Renal cortex interstitium (tissue), 11 donors: ENCODE measurements around the gene SLC27A1. TPM values are rescaled to one million over a fixed set of nuclear protein-coding genes. Genes with fewer than 3 reads are reported as not detected.
"Not testable (repeated sequence)": the region's sequence is repeated elsewhere in the genome, so short reads cannot be mapped to it uniquely, and the experiment has no call there.

Experiments
- DNase-seq, 11 donors: peaks; one replicate each; pipeline ENCODE4 v3.0.0-alpha.2; 2013; ENCODE audit warnings: low read depth in 9 of 11, low spot score in 4 of 11; ENCODE audit errors: extremely low read depth in 1 of 11
- polyA plus RNA-seq, 3 donors: library from polyadenylated mRNA; unstranded; fragments of 120-200 nt; gene quantifications; one replicate each; pipeline ENCODE4 v1.2.1, GENCODE V29; 2013; ENCODE audit not compliant: insufficient read length in 3 of 3

SLC27A1 gene
- polyA plus RNA-seq, 3 donors: 12.0 to 22.2 (median 14.9) TPM

GRCh38 chr19:17549085-17549740 lies 78.9 kb downstream of the SLC27A1 start:
- DNase-seq: no peak

GRCh38 chr19:17550076-17550667 lies 79.8 kb downstream of the SLC27A1 start:
- DNase-seq: no peak

GRCh38 chr19:17552735-17553134 lies 82.4 kb downstream of the SLC27A1 start:
- not testable (repeated sequence) for DNase-seq

- DNase-seq: peak in 2 of 11 donors; percentile 36 to 48
Observed at GRCh38 chr19:17553256-17553655, 82.9 kb downstream of the SLC27A1 start.

GRCh38 chr19:17554968-17555479 lies 84.7 kb downstream of the SLC27A1 start:
- DNase-seq: no peak

- DNase-seq: peak; percentile 81 to 97 (median 94)
Observed at GRCh38 chr19:17555480-17555928, 85.2 kb downstream of the SLC27A1 start, which contains the start of gene COLGALT1. COLGALT1 (plus strand) TSS chr19:17555649; CDS start chr19:17555714, 65 bp downstream.

Other genes with a start within 250 kb of the SLC27A1 start
- gene OCEL1, start 244.3 kb upstream of the SLC27A1 start, polyA plus RNA-seq: 10 to 100 TPM; 17.5 to 21.2 (median 20.3) TPM
- 10 to 100 TPM; 31.5 to 59.9 (median 44.3) TPM for gene NR2F6, start 224.6 kb upstream of the SLC27A1 start, polyA plus RNA-seq
- gene USHBP1, start 205.8 kb upstream of the SLC27A1 start, polyA plus RNA-seq: 1 to 10 TPM; 4.2 to 7.1 (median 6.5) TPM
- 100 to 1,000 TPM in 2 of 3 donors, 10 to 100 TPM in 1; 97.0 to 111 (median 107) TPM for gene BABAM1, start 203.1 kb upstream of the SLC27A1 start, polyA plus RNA-seq
- 1 to 10 TPM in 2 of 3 donors, under 1 TPM in 1; 0.95 to 1.7 (median 1.0) TPM for gene ANKLE1, start 188.6 kb upstream of the SLC27A1 start, polyA plus RNA-seq
- gene ABHD8, start 167.1 kb upstream of the SLC27A1 start, polyA plus RNA-seq: 10 to 100 TPM in 2 of 3 donors, 1 to 10 TPM in 1; 6.2 to 12.2 (median 11.5) TPM
- 10 to 100 TPM; 45.9 to 65.6 (median 57.3) TPM for gene MRPL34, start 164.7 kb upstream of the SLC27A1 start, polyA plus RNA-seq
- gene DDA1, start 161.0 kb upstream of the SLC27A1 start, polyA plus RNA-seq: 10 to 100 TPM; 29.8 to 41.8 (median 40.2) TPM
- 10 to 100 TPM in 2 of 3 donors, 1 to 10 TPM in 1; 9.3 to 17.4 (median 13.9) TPM for gene ANO8, start 135.7 kb upstream of the SLC27A1 start, polyA plus RNA-seq
- gene GTPBP3, start 133.0 kb upstream of the SLC27A1 start, polyA plus RNA-seq: 10 to 100 TPM; 17.7 to 28.5 (median 20.1) TPM
- gene PLVAP, start 93.2 kb upstream of the SLC27A1 start, polyA plus RNA-seq: 100 to 1,000 TPM; 142 to 223 (median 176) TPM
- gene CCDC194, start 76.3 kb upstream of the SLC27A1 start, polyA plus RNA-seq: 1 to 10 TPM; 2.3 to 7.1 (median 2.9) TPM
- 100 to 1,000 TPM; 115 to 149 (median 127) TPM for gene BST2, start 64.9 kb upstream of the SLC27A1 start, polyA plus RNA-seq
- gene MVB12A, start 50.5 kb upstream of the SLC27A1 start, polyA plus RNA-seq: 10 to 100 TPM; 49.5 to 73.2 (median 70.9) TPM
- 1 to 10 TPM; 2.8 to 4.1 (median 3.3) TPM for gene TMEM221, start 21.9 kb upstream of the SLC27A1 start, polyA plus RNA-seq
- under 1 TPM in 2 of 3 donors, not detected in 1; 0.26 to 0.64 TPM for gene NXNL1, start 9.6 kb upstream of the SLC27A1 start, polyA plus RNA-seq
- gene PGLS, start 41.1 kb downstream of the SLC27A1 start, polyA plus RNA-seq: 10 to 100 TPM; 52.5 to 82.6 (median 73.5) TPM
- 10 to 100 TPM; 44.8 to 58.0 (median 52.9) TPM for gene COLGALT1, start 85.1 kb downstream of the SLC27A1 start, polyA plus RNA-seq
- under 1 TPM; 0.18 to 0.26 (median 0.19) TPM for gene UNC13A, start 217.8 kb downstream of the SLC27A1 start, polyA plus RNA-seq
- 10 to 100 TPM; 33.9 to 40.7 (median 39.4) TPM for gene MAP1S, start 249.0 kb downstream of the SLC27A1 start, polyA plus RNA-seq